ENCODE measurements around the gene KIF2A. TPM values are rescaled to one million over a fixed set of nuclear protein-coding genes. Genes with fewer than 3 reads are reported as not detected.

Gene KIF2A
- total RNA-seq, 1 experiment from 2014 or later: 42.9 TPM

- H3K9me2 ChIP-seq (ENCODE audit: insufficient read depth): no peaks in the 10 kb centered on the region
- H3K27ac ChIP-seq (ENCODE audit: low read depth, low read length): no peak overlapping the region
- no peaks in the 10 kb centered on the region for H4K20me1 ChIP-seq (ENCODE audit: insufficient read depth)
- peak; percentile 31 for DNase-seq (ENCODE audit: low read depth, low spot score)
- POLR2A ChIA-PET: no interaction called here
- no peak overlapping the region for H2AFZ ChIP-seq (ENCODE audit: low read depth, low read length, poor library complexity, severe bottlenecking)
- H3K4me1 ChIP-seq (ENCODE audit: control insufficient read depth in 1 of 2, insufficient read depth in 2 of 2, low read length in 2 of 2): no peaks in the 10 kb centered on the region
- H3K9me3 ChIP-seq (ENCODE audit: control insufficient read depth in 1 of 2, insufficient read depth in 1 of 2, low read depth in 1 of 2, low read length in 2 of 2): no peaks in the 10 kb centered on the region
- H3K27me3 ChIP-seq (ENCODE audit: insufficient read depth, low read length): no peaks in the 10 kb centered on the region
- H3K4me2 ChIP-seq (ENCODE audit: low read length): no peak overlapping the region
- TF ChIP-seq ZFX (IDR thresholded peaks at IDR 0.05) (no peak), POLR2A (IDR thresholded peaks at IDR 0.05; ENCODE audit: borderline replicate concordance, extremely low read depth, insufficient read depth, insufficient read length) (no peak), REST (IDR thresholded peaks at IDR 0.05; ENCODE audit: low read depth) (no peak), ELF1 (IDR thresholded peaks at IDR 0.05; ENCODE audit: borderline replicate concordance, low read depth) (no peak), CEBPB (IDR thresholded peaks at IDR 0.05; ENCODE audit: low read depth) (no peak), YY1 (IDR thresholded peaks at IDR 0.05; ENCODE audit: extremely low read depth, insufficient replicate concordance, low read depth, low read length) (no peak), EZH2phosphoT487 (IDR thresholded peaks at IDR 0.05; ENCODE audit: borderline replicate concordance) (no peak), SIN3A (IDR thresholded peaks at IDR 0.05; ENCODE audit: low read depth) (no peak), POLR2AphosphoS5 (IDR thresholded peaks at IDR 0.05; ENCODE audit: low read depth, low read length) (no peak), FOSL1 (IDR thresholded peaks at IDR 0.05; ENCODE audit: low read depth) (no peak), SP1 (IDR thresholded peaks at IDR 0.05; ENCODE audit: low read depth) (no peak), CTCF (IDR thresholded peaks at IDR 0.05 in 2 of 3, conservative IDR thresholded peaks at IDR 0.05 in 1 of 3; ENCODE audit: borderline replicate concordance in 1 of 3, insufficient read depth in 1 of 3, low read depth in 2 of 3, low read length in 2 of 3) (peak; percentile 50 to 75 (median 61); a peak in 5 of 6 replicates), JUND (IDR thresholded peaks at IDR 0.05) (no peak), ATF3 (IDR thresholded peaks at IDR 0.05) (no peak), EGR1 (IDR thresholded peaks at IDR 0.05; ENCODE audit: low read depth) (no peak), RAD21 (IDR thresholded peaks at IDR 0.05; ENCODE audit: low read depth) (peak; percentile 69), SRF (IDR thresholded peaks at IDR 0.05; ENCODE audit: low read depth) (no peak)
- CTCF ChIA-PET: interaction anchor here (0.6 to 3.2 kb wide), 2 partner anchors 9 to 130 kb away, joined by 4 to 17 read pairs; no protein-coding TSS in a partner anchor
- H3K79me2 ChIP-seq (ENCODE audit: insufficient read depth, low read length): no peaks in the 10 kb centered on the region; the same call in 1 of the 2 replicates
- peak; percentile 80 for ATAC-seq
- H3K4me3 ChIP-seq (replicated peaks in 1 of 2; ENCODE audit: low read depth in 1 of 2, low read length in 2 of 2): no peak overlapping the region
- RAD21 ChIA-PET (ENCODE audit: low non-redundant PET in 1 of 2, low total read pairs in 2 of 2, uncharacterized antibody in 2 of 2, unreplicated experiment in 2 of 2): no interaction called here
- intact Hi-C loops (cut with micrococcal nuclease): loop anchor here (2.0 to 5.0 kb wide), 2 partner anchors 129 to 212 kb away; no protein-coding TSS in a partner anchor
- no peak overlapping the region for H3K9ac ChIP-seq (ENCODE audit: low read length)
- peaks cover 4 to 6% of the 10 kb centered on the region in 2 experiments; a peak in 1 of 4 replicates for H3K36me3 ChIP-seq (ENCODE audit: control insufficient read depth in 1 of 2, insufficient read depth in 2 of 2, low read length in 2 of 2)
- no TSS peak for BruUV-seq (replicated peaks)
Observed at GRCh38 chr5:62354028-62354874, 48.2 kb downstream of the KIF2A start.

All from HCT116 (cell line).